OCI-LY1 (cell line): ENCODE measurements around the gene UTP15.

Source experiments
- H2AFZ ChIP-seq: fragments of 200-600 bp; sonication (generic), shearing (Covaris generic); 2 replicates; pipeline ENCODE4 v1.6.0; 2014; ENCODE audit warnings: antibody characterized with exemption, mild to moderate bottlenecking, low read length
- H3F3A ChIP-seq: fragments of 200-600 bp; sonication (generic), shearing (Covaris generic); 2 replicates; pipeline ENCODE4 v1.6.0; 2014; ENCODE audit warnings: mild to moderate bottlenecking, antibody characterized with exemption, low read length, moderate library complexity; ENCODE audit not compliant: insufficient read depth
- H3K27ac ChIP-seq: fragments of 200-600 bp; sonication (generic); 2 replicates; pipeline ENCODE4 v1.5.1; 2014; ENCODE audit warnings: low read length, mixed run types, mild to moderate bottlenecking, low read depth; ENCODE audit not compliant: poor library complexity, severe bottlenecking
- H3K27me3 ChIP-seq: fragments of 200-600 bp; sonication (generic); 2 replicates; pipeline ENCODE4 v1.6.0; 2014; ENCODE audit warnings: antibody characterized with exemption, mild to moderate bottlenecking, low read length, moderate library complexity; ENCODE audit not compliant: insufficient read depth
- H3K36me3 ChIP-seq: fragments of 200-600 bp; sonication (generic); 2 replicates; pipeline ENCODE4 v1.6.1; 2014; ENCODE audit warnings: mild to moderate bottlenecking, antibody characterized with exemption, low read length, moderate library complexity, mixed read lengths; ENCODE audit not compliant: insufficient read depth
- H3K4me1 ChIP-seq: fragments of 200-600 bp; sonication (generic); 2 replicates; pipeline ENCODE4 v1.5.1; 2014; ENCODE audit warnings: mild to moderate bottlenecking, low read length, moderate library complexity; ENCODE audit not compliant: insufficient read depth, severe bottlenecking
- H3K4me2 ChIP-seq: fragments of 200-600 bp; sonication (generic), shearing (Covaris generic); 2 replicates; pipeline ENCODE4 v1.6.1; 2014; ENCODE audit warnings: low read length
- H3K4me3 ChIP-seq: fragments of 200-600 bp; sonication (generic); 2 replicates; pipeline ENCODE4 v1.5.1; 2014; ENCODE audit warnings: low read length, low read depth, mild to moderate bottlenecking, mixed read lengths; ENCODE audit not compliant: poor library complexity, severe bottlenecking
- H3K79me2 ChIP-seq: fragments of 200-600 bp; shearing (Covaris generic); 2 replicates; pipeline ENCODE4 v1.6.1; 2016; ENCODE audit warnings: mixed run types, low read length, mixed read lengths; ENCODE audit not compliant: insufficient read depth
- H3K9ac ChIP-seq: fragments of 200-600 bp; sonication (generic), shearing (Covaris generic); 2 replicates; pipeline ENCODE4 v1.6.1; 2014; ENCODE audit warnings: mild to moderate bottlenecking, low read length, mixed read lengths
- H3K9me2 ChIP-seq: fragments of 200-600 bp; sonication (generic), shearing (Covaris generic); 2 replicates; pipeline ENCODE4 v1.6.1; 2014; ENCODE audit warnings: low read depth, mild to moderate bottlenecking, low read length, mixed read lengths
- H3K9me3 ChIP-seq: fragments of 200-600 bp; shearing (Covaris generic); 2 replicates; pipeline ENCODE4 v1.6.1; 2014; ENCODE audit warnings: low read length, mixed read lengths
- H4K20me1 ChIP-seq: fragments of 200-600 bp; sonication (generic), shearing (Covaris generic); 2 replicates; pipeline ENCODE4 v1.6.0; 2016; ENCODE audit warnings: mild to moderate bottlenecking, low read length; ENCODE audit not compliant: insufficient read depth
- EZH2 ChIP-seq: fragments of 200-600 bp; sonication (generic), shearing (Covaris generic); IDR thresholded peaks from 2 replicates; pipeline ENCODE4 v1.8.0; 2017; ENCODE audit warnings: borderline replicate concordance, mixed run types, mild to moderate bottlenecking, antibody characterized with exemption, low read length, moderate library complexity, mixed read lengths
- TF ChIP-seq, protein P1 (sequence below): fragments of 200-600 bp; sonication (generic), shearing (Covaris generic); IDR thresholded peaks from 2 replicates; pipeline ENCODE4 v1.5.1; 2017; ENCODE audit warnings: mild to moderate bottlenecking, antibody characterized with exemption, low read length, moderate library complexity, mixed read lengths

The UTP15 gene

DNA sequence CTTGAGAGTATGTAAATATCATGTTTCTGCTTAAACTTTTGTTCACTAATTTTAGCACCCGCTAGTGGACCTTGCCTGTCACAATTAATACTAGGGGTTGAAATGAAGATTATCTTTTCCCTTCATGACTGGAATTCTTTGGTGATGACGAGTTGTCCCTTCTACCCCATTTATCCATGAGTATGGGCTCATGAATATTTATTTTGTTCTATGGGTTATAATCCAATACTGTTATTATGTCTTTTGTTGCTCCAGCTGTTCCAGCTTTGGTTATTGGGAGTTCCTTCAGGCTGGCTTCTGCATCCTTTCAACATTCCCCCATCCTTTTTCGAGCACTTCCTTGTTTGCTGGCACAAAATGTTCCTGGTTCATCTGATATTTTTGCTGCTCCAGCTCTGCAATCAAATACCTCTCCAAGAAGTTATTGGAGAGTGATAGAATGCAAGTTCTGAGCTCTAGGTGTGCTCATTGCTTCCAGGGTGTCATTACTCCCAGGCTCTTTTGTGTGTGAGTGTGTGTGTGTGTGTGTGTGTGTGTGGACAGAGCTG lies 40.7 kb downstream of the UTP15 start:
- TF ChIP-seq EZH2: no peak
- TF ChIP-seq, protein P1, sequence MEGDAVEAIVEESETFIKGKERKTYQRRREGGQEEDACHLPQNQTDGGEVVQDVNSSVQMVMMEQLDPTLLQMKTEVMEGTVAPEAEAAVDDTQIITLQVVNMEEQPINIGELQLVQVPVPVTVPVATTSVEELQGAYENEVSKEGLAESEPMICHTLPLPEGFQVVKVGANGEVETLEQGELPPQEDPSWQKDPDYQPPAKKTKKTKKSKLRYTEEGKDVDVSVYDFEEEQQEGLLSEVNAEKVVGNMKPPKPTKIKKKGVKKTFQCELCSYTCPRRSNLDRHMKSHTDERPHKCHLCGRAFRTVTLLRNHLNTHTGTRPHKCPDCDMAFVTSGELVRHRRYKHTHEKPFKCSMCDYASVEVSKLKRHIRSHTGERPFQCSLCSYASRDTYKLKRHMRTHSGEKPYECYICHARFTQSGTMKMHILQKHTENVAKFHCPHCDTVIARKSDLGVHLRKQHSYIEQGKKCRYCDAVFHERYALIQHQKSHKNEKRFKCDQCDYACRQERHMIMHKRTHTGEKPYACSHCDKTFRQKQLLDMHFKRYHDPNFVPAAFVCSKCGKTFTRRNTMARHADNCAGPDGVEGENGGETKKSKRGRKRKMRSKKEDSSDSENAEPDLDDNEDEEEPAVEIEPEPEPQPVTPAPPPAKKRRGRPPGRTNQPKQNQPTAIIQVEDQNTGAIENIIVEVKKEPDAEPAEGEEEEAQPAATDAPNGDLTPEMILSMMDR: no peak
- no peak overlapping the region for H3K4me2 ChIP-seq
- H3K27ac ChIP-seq: no peak overlapping the region
- no peak overlapping the region for H2AFZ ChIP-seq
- no peaks in the 10 kb centered on the region for H3K9me2 ChIP-seq
- H3K9me3 ChIP-seq: no peaks in the 10 kb centered on the region
- no peaks in the 10 kb centered on the region for H3K4me1 ChIP-seq
- no peaks in the 10 kb centered on the region for H3K36me3 ChIP-seq
- H3K27me3 ChIP-seq: no peaks in the 10 kb centered on the region
- no peak overlapping the region for H3K4me3 ChIP-seq
- no peaks in the 10 kb centered on the region for H3F3A ChIP-seq
- H3K79me2 ChIP-seq: no peaks in the 10 kb centered on the region
- H4K20me1 ChIP-seq: no peaks in the 10 kb centered on the region
- no peak overlapping the region for H3K9ac ChIP-seq

DNA sequence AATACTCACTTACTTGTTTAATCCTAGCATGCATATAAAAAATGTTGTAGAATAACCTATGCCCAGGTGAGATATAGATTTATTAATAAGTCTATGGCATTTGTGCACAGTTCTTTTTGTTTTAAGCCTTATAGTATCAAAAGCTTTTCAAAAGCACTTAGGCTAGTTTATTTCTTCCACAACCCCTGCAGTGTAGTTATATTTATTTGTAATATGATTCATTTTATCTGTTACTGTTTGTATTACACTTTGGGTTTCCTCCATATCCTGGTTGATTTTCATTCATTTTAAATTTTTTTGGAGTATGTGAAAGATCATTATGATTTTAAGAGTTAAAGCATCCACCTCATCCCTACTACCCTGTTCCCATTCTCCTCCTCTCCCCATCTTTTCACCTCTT lies 41.7 kb downstream of the UTP15 start:
- Histone ChIP-seq H3F3A (no peaks in the 10 kb centered on the region), H3K9me2 (no peaks in the 10 kb centered on the region), H4K20me1 (no peaks in the 10 kb centered on the region), H3K79me2 (no peaks in the 10 kb centered on the region), H3K4me3 (no peak overlapping the region), H3K9ac (no peak overlapping the region), H3K9me3 (no peaks in the 10 kb centered on the region), H3K36me3 (no peaks in the 10 kb centered on the region), H2AFZ (no peak overlapping the region), H3K4me1 (no peaks in the 10 kb centered on the region), H3K4me2 (no peak overlapping the region), H3K27ac (no peak overlapping the region), H3K27me3 (no peaks in the 10 kb centered on the region)
- no peak for TF ChIP-seq EZH2
- TF ChIP-seq, protein P1: no peak

DNA sequence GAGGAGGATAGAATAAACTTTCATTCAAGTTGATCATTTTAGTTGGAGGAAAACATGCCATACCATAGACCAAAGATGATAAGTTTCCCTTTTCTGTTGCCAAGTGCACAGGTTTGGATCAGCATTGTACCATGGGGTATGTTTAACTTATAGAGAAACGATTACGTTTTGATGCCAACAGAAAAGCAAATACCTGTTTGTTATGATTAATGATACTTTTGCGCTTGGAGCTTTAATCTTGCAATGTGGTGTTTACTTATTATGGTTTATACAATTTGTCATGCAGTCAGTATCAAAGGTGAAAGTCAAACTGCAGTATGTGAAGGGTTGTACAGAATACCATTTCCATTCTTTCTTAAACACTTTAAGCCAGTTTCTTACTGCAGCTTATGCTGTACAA lies 47.3 kb downstream of the UTP15 start:
- no peaks in the 10 kb centered on the region for H3K4me1 ChIP-seq
- H3K9me3 ChIP-seq: no peaks in the 10 kb centered on the region
- no peak overlapping the region for H3K4me3 ChIP-seq
- H3F3A ChIP-seq: no peaks in the 10 kb centered on the region
- H3K79me2 ChIP-seq: no peaks in the 10 kb centered on the region
- TF ChIP-seq, protein P1: no peak
- no peak for TF ChIP-seq EZH2
- no peaks in the 10 kb centered on the region for H4K20me1 ChIP-seq
- no peaks in the 10 kb centered on the region for H3K27me3 ChIP-seq
- no peaks in the 10 kb centered on the region for H3K9me2 ChIP-seq
- no peak overlapping the region for H3K4me2 ChIP-seq
- no peak overlapping the region for H3K27ac ChIP-seq
- no peak overlapping the region for H2AFZ ChIP-seq
- H3K9ac ChIP-seq: no peak overlapping the region
- H3K36me3 ChIP-seq: no peaks in the 10 kb centered on the region
